Measurements from ENCODE around the gene SRGN.
"Not testable (repeated sequence)": the region's sequence is repeated elsewhere in the genome, so short reads cannot be mapped to it uniquely, and the experiment has no call there.

The SRGN gene

DNA sequence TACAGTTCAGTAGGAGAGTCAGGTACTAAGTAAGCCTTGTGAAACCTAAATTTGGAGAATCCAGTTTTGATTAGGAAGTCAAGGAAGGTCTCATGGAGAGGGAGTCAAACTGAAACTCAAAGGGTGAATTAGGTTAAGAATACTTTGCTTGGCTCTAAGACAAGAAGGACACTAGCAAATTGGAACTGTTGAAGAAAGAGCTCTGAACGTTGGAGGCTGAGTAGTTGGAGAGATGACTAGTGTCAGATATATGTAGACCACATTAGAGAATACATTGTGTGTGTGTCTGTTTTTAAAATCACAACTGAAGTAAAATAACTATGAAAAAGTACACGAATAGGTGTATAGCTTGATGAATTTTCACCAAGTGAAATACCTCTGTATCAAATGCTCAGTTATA is 42.3 kb downstream of the SRGN start:
- Histone ChIP-seq H3K4me1 (ENCODE audit: control insufficient read depth in 1 of 2, insufficient read depth in 1 of 2, low read depth in 1 of 2, low read length in 1 of 2) (peaks cover 11 to 12% of the 10 kb centered on the region in 2 experiments), H3K27ac (no peak overlapping the region), H3K36me3 (peaks cover 8% of the 10 kb centered on the region), H3K9me3 (no peaks in the 10 kb centered on the region), H3K4me3 (ENCODE audit: low read depth in 1 of 2, low read length in 1 of 2) (no peak overlapping the region), H3K27me3 (no peaks in the 10 kb centered on the region)
- no peak for TF ChIP-seq CTCF (IDR thresholded peaks at IDR 0.05)

DNA sequence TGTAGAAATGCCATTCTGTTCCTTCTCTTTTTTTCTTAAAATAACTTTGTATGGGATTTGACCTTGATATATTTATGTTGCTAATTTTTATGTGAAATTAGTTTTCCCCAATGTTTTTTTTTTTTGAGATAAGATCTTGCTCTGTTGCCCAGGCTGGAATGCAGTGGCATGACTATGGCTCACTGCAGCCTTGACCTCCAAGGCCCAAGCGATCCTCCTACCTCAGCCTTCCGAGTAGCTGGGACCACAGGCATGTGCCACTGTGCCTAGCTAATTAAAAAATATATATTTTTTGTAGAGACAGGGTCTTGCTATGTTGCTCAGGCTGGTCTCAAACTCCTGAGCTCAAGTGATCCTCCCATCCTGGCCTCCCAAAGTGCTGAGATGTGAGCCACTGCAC is 52.1 kb downstream of the SRGN start:
- no peak overlapping the region for H3K27ac ChIP-seq
- no peaks in the 10 kb centered on the region for H3K9me3 ChIP-seq
- no peak overlapping the region for H3K4me3 ChIP-seq (ENCODE audit: low read depth in 1 of 2, low read length in 1 of 2)
- no peak for TF ChIP-seq CTCF (IDR thresholded peaks at IDR 0.05)
- peaks cover 10 to 13% of the 10 kb centered on the region in 2 experiments for H3K4me1 ChIP-seq (ENCODE audit: control insufficient read depth in 1 of 2, insufficient read depth in 1 of 2, low read depth in 1 of 2, low read length in 1 of 2)
- H3K27me3 ChIP-seq, result no peaks in the 10 kb centered on the region
- H3K36me3 ChIP-seq, result peaks cover 10% of the 10 kb centered on the region

DNA sequence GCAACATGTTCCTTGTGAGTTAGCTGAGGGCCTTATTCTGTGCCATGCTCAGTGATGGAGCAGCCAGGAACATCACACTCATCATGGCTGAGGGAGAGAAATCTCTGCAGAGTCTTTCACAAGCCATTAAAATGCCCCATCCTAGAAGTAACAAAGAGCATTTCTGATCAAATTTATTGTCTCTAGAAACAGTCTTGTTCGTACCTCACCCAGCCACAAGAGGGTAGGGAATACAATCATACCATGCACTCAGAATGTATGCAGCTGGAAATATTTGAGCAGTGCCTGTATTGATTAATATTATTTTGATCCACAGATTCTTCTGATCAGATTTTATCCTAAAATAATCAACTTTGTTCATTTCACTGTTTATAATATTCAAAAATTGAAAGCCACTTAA is 53.4 kb downstream of the SRGN start:
- TF ChIP-seq CTCF (IDR thresholded peaks at IDR 0.05), result no peak
- H3K36me3 ChIP-seq, result peaks cover 10% of the 10 kb centered on the region
- H3K4me1 ChIP-seq (ENCODE audit: control insufficient read depth in 1 of 2, insufficient read depth in 1 of 2, low read depth in 1 of 2, low read length in 1 of 2), result peaks cover 10 to 13% of the 10 kb centered on the region in 2 experiments
- no peak overlapping the region for H3K27ac ChIP-seq
- no peaks in the 10 kb centered on the region for H3K9me3 ChIP-seq
- no peaks in the 10 kb centered on the region for H3K27me3 ChIP-seq
- H3K4me3 ChIP-seq (ENCODE audit: low read depth in 1 of 2, low read length in 1 of 2), result no peak overlapping the region

GRCh38 chr10:69142074-69142473 is 54.2 kb downstream of the SRGN start:
- H3K4me3 ChIP-seq (ENCODE audit: low read depth in 1 of 2, low read length in 1 of 2); H3K27ac ChIP-seq; H3K36me3 ChIP-seq; H3K27me3 ChIP-seq; H3K9me3 ChIP-seq: not testable (repeated sequence)
- H3K4me1 ChIP-seq (ENCODE audit: control insufficient read depth in 1 of 2, insufficient read depth in 1 of 2, low read depth in 1 of 2, low read length in 1 of 2), result peaks cover 16 to 20% of the 10 kb centered on the region in 2 experiments

GRCh38 chr10:69142983-69143382 is 55.1 kb downstream of the SRGN start:
- Histone ChIP-seq H3K4me3 (ENCODE audit: low read depth in 1 of 2, low read length in 1 of 2) (no peak overlapping the region), H3K4me1 (ENCODE audit: control insufficient read depth in 1 of 2, insufficient read depth in 1 of 2, low read depth in 1 of 2, low read length in 1 of 2) (peaks cover 16 to 20% of the 10 kb centered on the region in 2 experiments), H3K9me3 (no peaks in the 10 kb centered on the region), H3K27ac (peak overlapping the region; percentile 67), H3K27me3 (no peaks in the 10 kb centered on the region), H3K36me3 (no peaks in the 10 kb centered on the region)
- TF ChIP-seq CTCF (IDR thresholded peaks at IDR 0.05), result no peak

GRCh38 chr10:69145329-69145728 is 57.4 kb downstream of the SRGN start:
- H3K4me3 ChIP-seq (ENCODE audit: low read depth in 1 of 2, low read length in 1 of 2), result no peak overlapping the region
- no peaks in the 10 kb centered on the region for H3K36me3 ChIP-seq
- no peaks in the 10 kb centered on the region for H3K27me3 ChIP-seq
- no peak overlapping the region for H3K27ac ChIP-seq
- no peaks in the 10 kb centered on the region for H3K9me3 ChIP-seq
- TF ChIP-seq CTCF (IDR thresholded peaks at IDR 0.05), result no peak
- peaks cover 16 to 20% of the 10 kb centered on the region in 2 experiments for H3K4me1 ChIP-seq (ENCODE audit: control insufficient read depth in 1 of 2, insufficient read depth in 1 of 2, low read depth in 1 of 2, low read length in 1 of 2)
